IgD-negative memory B cell (primary cell): ENCODE results near the gene SGMS2. TPM values are rescaled to one million over a fixed set of nuclear protein-coding genes. Genes with fewer than 3 reads are reported as not detected.
A peak's percentile ranks its signal among the peaks of the same experiment; 100 is the strongest.

ENCODE experiments used
- H3K27ac Mint-ChIP-seq, 3 donors: one replicate each; pipeline ENCODE4 v1.8.0; 2020 to 2022; ENCODE audit warnings: mild to moderate bottlenecking in 3 of 3, mixed read lengths in 3 of 3, moderate library complexity in 1 of 3
- H3K27me3 Mint-ChIP-seq: one replicate; pipeline ENCODE4 v1.8.0; 2021; ENCODE audit warnings: mixed read lengths
- H3K36me3 Mint-ChIP-seq: one replicate; pipeline ENCODE4 v1.8.0; 2020; ENCODE audit warnings: mild to moderate bottlenecking, mixed read lengths
- H3K4me1 Mint-ChIP-seq, 3 donors: one replicate each; pipeline ENCODE4 v1.8.0; 2020 to 2022; ENCODE audit warnings: mixed read lengths in 3 of 3, mild to moderate bottlenecking in 1 of 3
- H3K4me3 Mint-ChIP-seq, 4 donors: one replicate each; pipeline ENCODE4 v1.8.0; 2020 to 2022; ENCODE audit warnings: mild to moderate bottlenecking in 4 of 4, mixed read lengths in 4 of 4, moderate library complexity in 3 of 4
- H3K9me3 Mint-ChIP-seq, 3 donors: one replicate each; pipeline ENCODE4 v1.8.0; 2020 to 2021; ENCODE audit warnings: mixed read lengths in 3 of 3, mild to moderate bottlenecking in 1 of 3
- polyA plus RNA-seq: library from polyadenylated mRNA; unstranded; fragments of 300-500 nt; fragmentation: Illumina TruSeq; gene quantifications from one replicate; pipeline ENCODE4 v1.2.3, GENCODE V29; 2021

The SGMS2 gene
- polyA plus RNA-seq, 1 donor from 2014 or later = not detected

DNA sequence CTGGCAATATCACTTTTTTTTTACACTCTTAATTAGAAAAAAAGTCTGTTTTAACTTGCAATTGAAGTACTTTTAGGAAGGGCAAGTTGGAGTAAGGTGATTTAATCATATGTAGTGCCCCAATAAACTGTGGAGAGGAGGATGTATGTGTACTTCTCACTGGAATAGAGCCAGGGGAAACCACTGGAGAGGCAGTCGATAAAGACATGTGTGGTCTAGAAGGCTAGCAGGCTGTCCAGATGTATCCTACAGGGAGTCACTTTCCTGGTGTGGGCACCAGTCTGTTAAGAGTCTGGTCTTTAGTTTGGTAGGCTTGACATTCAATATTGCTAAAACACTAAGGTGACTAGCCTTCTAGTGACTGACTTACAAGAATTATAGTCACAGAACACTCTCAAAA lies 9.6 kb upstream of the SGMS2 start:
- Mint-ChIP-seq H3K9me3 (no peaks in the 10 kb centered on the region), H3K27ac (no peak overlapping the region), H3K4me3 (no peak overlapping the region), H3K27me3 (peaks cover 1% of the 10 kb centered on the region), H3K4me1 (no peaks in the 10 kb centered on the region), H3K36me3 (no peaks in the 10 kb centered on the region)

- no peak overlapping the region for H3K27ac Mint-ChIP-seq
- no peaks in the 10 kb centered on the region for H3K4me1 Mint-ChIP-seq
- H3K27me3 Mint-ChIP-seq = no peaks in the 10 kb centered on the region
- H3K36me3 Mint-ChIP-seq = no peaks in the 10 kb centered on the region
- H3K4me3 Mint-ChIP-seq = no peak overlapping the region
- H3K9me3 Mint-ChIP-seq = no peaks in the 10 kb centered on the region
These were observed 6.3 kb upstream of the SGMS2 start for GRCh38 chr4:107818301-107818910.

DNA sequence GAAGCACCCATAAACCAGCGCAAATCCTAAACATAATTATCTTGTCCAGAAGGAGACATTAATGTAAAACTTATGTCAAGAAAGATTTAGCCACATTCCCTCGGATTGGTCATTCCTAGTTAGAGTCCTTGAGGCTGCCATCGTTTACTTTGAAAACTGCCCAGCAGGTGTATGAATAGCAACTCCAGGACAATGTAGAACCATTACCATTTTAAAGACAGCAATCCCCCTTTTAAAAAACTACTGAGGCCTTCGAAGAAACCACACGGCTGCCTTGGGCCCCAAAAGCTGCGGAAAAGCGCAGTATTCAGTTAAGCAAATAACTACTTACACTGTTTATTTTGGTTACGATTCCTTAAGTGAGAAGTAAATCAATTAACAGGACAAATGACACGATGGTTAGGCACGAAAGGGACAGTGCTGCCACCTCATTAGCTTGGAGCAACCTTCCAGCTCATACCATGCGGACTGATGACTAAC lies 822 bp upstream of the SGMS2 start:
- Mint-ChIP-seq H3K9me3 (no peaks in the 10 kb centered on the region), H3K4me1 (peaks cover 3 to 7% (median 4%) of the 10 kb centered on the region in 3 donors), H3K27ac (no peak overlapping the region), H3K27me3 (peaks cover 28% of the 10 kb centered on the region), H3K36me3 (no peaks in the 10 kb centered on the region), H3K4me3 (no peak overlapping the region)

GRCh38 chr4:107825072-107825824 lies 516 bp downstream of the SGMS2 start:
- no peaks in the 10 kb centered on the region for H3K36me3 Mint-ChIP-seq
- no peak overlapping the region for H3K27ac Mint-ChIP-seq
- H3K27me3 Mint-ChIP-seq = peaks cover 30% of the 10 kb centered on the region
- H3K9me3 Mint-ChIP-seq = peaks cover 0 to 4% (median 0%) of the 10 kb centered on the region in 3 donors
- H3K4me3 Mint-ChIP-seq = peak overlapping the region in 3 of 4 donors; percentile 2 to 70 (median 35)
- peaks cover 3 to 7% (median 4%) of the 10 kb centered on the region in 3 donors for H3K4me1 Mint-ChIP-seq

- H3K4me3 Mint-ChIP-seq = no peak overlapping the region
- H3K27me3 Mint-ChIP-seq = peaks cover 30% of the 10 kb centered on the region
- peaks cover 3 to 7% (median 4%) of the 10 kb centered on the region in 3 donors for H3K4me1 Mint-ChIP-seq
- peaks cover 0 to 7% (median 0%) of the 10 kb centered on the region in 3 donors for H3K9me3 Mint-ChIP-seq
- H3K27ac Mint-ChIP-seq = no peak overlapping the region
- no peaks in the 10 kb centered on the region for H3K36me3 Mint-ChIP-seq
These were observed 1.8 kb downstream of the SGMS2 start for GRCh38 chr4:107826421-107826980.

DNA sequence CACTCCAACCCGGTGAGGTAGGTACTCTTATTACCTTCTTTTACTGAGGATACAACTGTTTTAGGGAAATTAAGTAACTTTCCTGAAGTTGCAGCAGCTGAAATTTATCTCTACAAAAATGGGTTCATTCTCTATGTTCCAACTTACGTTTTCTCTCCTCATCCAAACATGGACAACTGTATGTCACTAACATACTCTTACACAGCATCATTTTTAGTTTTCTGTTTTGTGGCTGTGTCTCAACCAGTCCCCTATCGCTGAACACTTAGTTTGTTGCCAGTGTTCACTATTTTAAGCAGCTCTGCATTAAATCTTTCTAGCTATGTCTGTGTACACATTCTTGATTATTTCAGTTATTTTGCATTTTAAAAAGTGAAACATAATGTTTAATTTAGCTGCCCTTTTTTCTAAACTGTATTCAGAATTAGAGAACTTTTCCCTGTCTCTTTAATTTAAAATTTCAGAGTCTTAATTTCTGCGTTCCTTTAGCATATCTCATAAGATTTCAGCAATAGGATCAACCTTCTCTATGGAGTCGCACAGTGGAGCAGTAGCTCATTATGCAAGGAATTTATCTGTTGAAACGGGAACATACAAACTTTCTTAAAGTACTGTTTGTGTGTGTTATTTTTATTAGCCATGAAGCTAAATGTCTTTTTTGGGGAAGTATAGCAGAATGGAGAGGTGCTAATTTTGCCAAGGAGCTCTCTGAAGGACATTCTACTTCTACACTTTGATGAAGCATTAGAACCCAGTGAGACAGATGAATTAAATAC lies 3.8 kb downstream of the SGMS2 start:
- H3K9me3 Mint-ChIP-seq = peaks cover 0 to 7% (median 0%) of the 10 kb centered on the region in 3 donors
- peaks cover 3 to 7% (median 4%) of the 10 kb centered on the region in 3 donors for H3K4me1 Mint-ChIP-seq
- peaks cover 30% of the 10 kb centered on the region for H3K27me3 Mint-ChIP-seq
- H3K36me3 Mint-ChIP-seq = no peaks in the 10 kb centered on the region
- no peak overlapping the region for H3K4me3 Mint-ChIP-seq
- no peak overlapping the region for H3K27ac Mint-ChIP-seq

GRCh38 chr4:107831140-107831539 lies 6.4 kb downstream of the SGMS2 start:
- Mint-ChIP-seq H3K27me3 (peaks cover 9% of the 10 kb centered on the region), H3K9me3 (peaks cover 0 to 7% (median 0%) of the 10 kb centered on the region in 3 donors), H3K27ac (no peak overlapping the region), H3K36me3 (no peaks in the 10 kb centered on the region), H3K4me3 (no peak overlapping the region), H3K4me1 (no peaks in the 10 kb centered on the region)

DNA sequence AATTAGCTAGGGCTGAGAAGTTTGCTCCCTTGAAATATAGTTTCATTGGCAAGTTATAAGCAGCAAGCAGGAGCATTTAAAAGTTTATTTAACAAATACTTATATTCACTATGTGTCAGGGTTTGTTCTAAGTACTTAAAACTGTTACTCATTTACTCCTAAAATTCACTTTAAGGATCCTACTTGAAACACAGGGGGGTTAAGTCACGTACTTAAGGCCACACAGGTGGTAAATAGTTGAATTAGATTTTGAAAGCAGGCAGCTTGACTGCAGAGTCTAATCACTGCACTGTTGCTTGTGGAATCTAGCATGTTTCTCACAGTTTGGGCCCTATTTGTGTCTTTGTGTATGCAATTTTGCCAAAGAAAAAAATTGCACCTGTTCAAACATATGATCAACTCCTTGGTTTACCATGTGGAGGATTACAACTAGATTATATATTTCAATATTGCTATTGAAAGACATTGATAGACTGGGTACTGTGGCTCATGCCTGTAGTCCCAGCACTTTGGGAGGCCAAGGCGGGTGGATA lies 7.6 kb downstream of the SGMS2 start:
- H3K27me3 Mint-ChIP-seq = peaks cover 2% of the 10 kb centered on the region
- no peaks in the 10 kb centered on the region for H3K4me1 Mint-ChIP-seq
- no peaks in the 10 kb centered on the region for H3K36me3 Mint-ChIP-seq
- no peak overlapping the region for H3K27ac Mint-ChIP-seq
- peaks cover 0 to 7% (median 0%) of the 10 kb centered on the region in 3 donors for H3K9me3 Mint-ChIP-seq
- no peak overlapping the region for H3K4me3 Mint-ChIP-seq

GRCh38 chr4:107834241-107834794 lies 9.6 kb downstream of the SGMS2 start:
- no peaks in the 10 kb centered on the region for H3K36me3 Mint-ChIP-seq
- no peak overlapping the region for H3K4me3 Mint-ChIP-seq
- H3K27ac Mint-ChIP-seq = no peak overlapping the region
- peaks cover 2% of the 10 kb centered on the region for H3K27me3 Mint-ChIP-seq
- no peaks in the 10 kb centered on the region for H3K4me1 Mint-ChIP-seq
- H3K9me3 Mint-ChIP-seq = peaks cover 0 to 7% (median 0%) of the 10 kb centered on the region in 3 donors

- Mint-ChIP-seq H3K4me1 (no peaks in the 10 kb centered on the region), H3K9me3 (peaks cover 0 to 2% (median 0%) of the 10 kb centered on the region in 3 donors), H3K36me3 (no peaks in the 10 kb centered on the region), H3K27me3 (no peaks in the 10 kb centered on the region), H3K4me3 (no peak overlapping the region), H3K27ac (no peak overlapping the region)
These were observed 10.7 kb downstream of the SGMS2 start for GRCh38 chr4:107835406-107835805.

- peaks cover 0 to 2% (median 0%) of the 10 kb centered on the region in 3 donors for H3K9me3 Mint-ChIP-seq
- peaks cover 2% of the 10 kb centered on the region for H3K36me3 Mint-ChIP-seq
- no peaks in the 10 kb centered on the region for H3K4me1 Mint-ChIP-seq
- H3K4me3 Mint-ChIP-seq = no peak overlapping the region
- no peak overlapping the region for H3K27ac Mint-ChIP-seq
- peaks cover 2% of the 10 kb centered on the region for H3K27me3 Mint-ChIP-seq
These were observed 12.6 kb downstream of the SGMS2 start for GRCh38 chr4:107837317-107837716.

GRCh38 chr4:107837776-107838618 lies 13.3 kb downstream of the SGMS2 start:
- Mint-ChIP-seq H3K4me3 (no peak overlapping the region), H3K27me3 (peaks cover 2% of the 10 kb centered on the region), H3K9me3 (peaks cover 0 to 2% (median 0%) of the 10 kb centered on the region in 3 donors), H3K27ac (no peak overlapping the region), H3K36me3 (peaks cover 2% of the 10 kb centered on the region), H3K4me1 (no peaks in the 10 kb centered on the region)

GRCh38 chr4:107838861-107839565 lies 14.3 kb downstream of the SGMS2 start:
- Mint-ChIP-seq H3K9me3 (peaks cover 0 to 2% (median 0%) of the 10 kb centered on the region in 3 donors), H3K27me3 (peaks cover 2% of the 10 kb centered on the region), H3K27ac (no peak overlapping the region), H3K4me3 (no peak overlapping the region), H3K36me3 (peaks cover 2% of the 10 kb centered on the region), H3K4me1 (no peaks in the 10 kb centered on the region)
